ENCODE measurements around the gene TMEM94. TPM values are rescaled to one million over a fixed set of nuclear protein-coding genes. Genes with fewer than 3 reads are reported as not detected.

Gene TMEM94
- total and polyA plus RNA-seq, 2 of the 8 experiments (the other 6 are each of a cell fraction or from before 2014, with no cell fraction given): 54.8 to 69.9 TPM

GRCh38 chr17:75540923-75541503 lies 84.6 kb downstream of the TMEM94 start:
- H3K79me2 ChIP-seq (ENCODE audit: control insufficient read depth in 1 of 2, insufficient read depth in 2 of 2, low read length in 2 of 2): no peaks in the 10 kb centered on the region; a peak in 1 of 4 replicates
- H3K36me3 ChIP-seq (ENCODE audit: control insufficient read depth in 2 of 4, insufficient read depth in 4 of 4, low read length in 3 of 4): no peaks in the 10 kb centered on the region
- FAIRE-seq (no peak), DNase-seq (ENCODE audit: low read depth in 1 of 2, low spot score in 2 of 2) (no peak)
- no peaks in the 10 kb centered on the region for H3K23me2 ChIP-seq (ENCODE audit: low read depth, low read length)
- H3K4me3 ChIP-seq (ENCODE audit: extremely low read depth in 1 of 4, insufficient read depth in 2 of 4, low read depth in 3 of 4, low read length in 4 of 4): no peak overlapping the region
- H3K14ac ChIP-seq (ENCODE audit: insufficient read length): no peak overlapping the region
- no peak overlapping the region for H2AK5ac ChIP-seq (ENCODE audit: low read depth, low read length)
- 75% methylated on average over 4 of the region's 4 CpGs; no CpG with 5 or more reads in 1 of the 2 experiments for WGBS, 2 experiments (ENCODE audit: extremely low coverage in 1 of 2, insufficient coverage in 1 of 2, insufficient read length in 1 of 2, insufficient replicate concordance in 2 of 2, low coverage in 1 of 2, low lambda C conversion rate in 2 of 2, missing lambda C conversion rate in 1 of 2)
- H2BK120ac ChIP-seq (replicated peaks; ENCODE audit: low read depth, low read length): no peak overlapping the region
- no peak overlapping the region for H3K56ac ChIP-seq (replicated peaks; ENCODE audit: insufficient read length, low read depth, low read length)
- H4K91ac ChIP-seq (replicated peaks; ENCODE audit: insufficient read length, low read length): no peak overlapping the region
- no peaks in the 10 kb centered on the region for H3K9me3 ChIP-seq (ENCODE audit: insufficient read depth in 2 of 2, low read depth in 1 of 2, low read length in 1 of 2)
- no peak overlapping the region for H3K27ac ChIP-seq (ENCODE audit: low read depth, low read length)
- H2AFZ ChIP-seq (ENCODE audit: low read length): no peak overlapping the region
- H2BK12ac ChIP-seq (ENCODE audit: low read depth, low read length): no peak overlapping the region
- no peak overlapping the region for H3K9ac ChIP-seq (replicated peaks in 1 of 4; ENCODE audit: extremely low read depth in 1 of 4, low read depth in 3 of 4, low read length in 3 of 4)
- no peak overlapping the region for H2BK15ac ChIP-seq (ENCODE audit: low read length)
- H2BK5ac ChIP-seq (ENCODE audit: low read depth, low read length): 0 out of 2 replicates have a peak overlapping the region, but pooled peaks have one; percentile 15
- 0 out of 2 replicates have a peak overlapping the region, but pooled peaks have one; percentile 3 for H4K8ac ChIP-seq (ENCODE audit: extremely low read depth, insufficient read depth, low read length)
- H3K4me1 ChIP-seq (replicated peaks in 1 of 4; ENCODE audit: control insufficient read depth in 3 of 4, insufficient read depth in 4 of 4, low read length in 3 of 4): peaks cover 0 to 12% (median 0%) of the 10 kb centered on the region in 4 experiments; a peak in 5 of 7 replicates
- H4K20me1 ChIP-seq (replicated peaks in 1 of 2; ENCODE audit: control insufficient read depth in 1 of 2, insufficient read depth in 2 of 2, low read length in 2 of 2): peaks cover 0 to 5% of the 10 kb centered on the region in 2 experiments
- H3K79me1 ChIP-seq (ENCODE audit: low read depth, low read length): peaks cover 2% of the 10 kb centered on the region; the same call in 1 of the 2 replicates
- ChIA-PET POLR2A (ENCODE audit: partially characterized antibody) (no interaction called here), CTCF (ENCODE audit: partially characterized antibody) (interaction anchor here (1.4 to 4.5 kb wide), 2 partner anchors 12 to 23 kb away, joined by 4 to 27 read pairs; no protein-coding TSS in a partner anchor)
- H4K5ac ChIP-seq (ENCODE audit: insufficient read length, low read depth, low read length): no peak overlapping the region
- no peak overlapping the region for H2BK20ac ChIP-seq (ENCODE audit: low read length)
- H3K4ac ChIP-seq (replicated peaks; ENCODE audit: insufficient read length, low read depth, low read length): no peak overlapping the region
- no peaks in the 10 kb centered on the region for H3K27me3 ChIP-seq (replicated peaks in 1 of 4; ENCODE audit: control insufficient read depth in 3 of 4, extremely low read depth in 1 of 4, insufficient read depth in 3 of 4, low read length in 3 of 4)
- H3K23ac ChIP-seq (ENCODE audit: insufficient read length): no peak overlapping the region
- no peak overlapping the region for H3K18ac ChIP-seq (ENCODE audit: extremely low read depth, low read length)
- no peak overlapping the region for H3K4me2 ChIP-seq (ENCODE audit: insufficient read depth in 1 of 2, low read depth in 2 of 2, low read length in 2 of 2)
- TF ChIP-seq GTF2F1 (IDR thresholded peaks at IDR 0.05; ENCODE audit: borderline replicate concordance, low read depth, low read length) (no peak), KDM1A (IDR thresholded peaks at IDR 0.05; ENCODE audit: borderline replicate concordance, low read length) (no peak), TAF1 (IDR thresholded peaks at IDR 0.05; ENCODE audit: low read depth, low read length) (no peak), RNF2 (IDR thresholded peaks at IDR 0.05; ENCODE audit: borderline replicate concordance, low read depth, low read length, missing control alignments, poor library complexity, severe bottlenecking) (no peak), ATF2 (IDR thresholded peaks at IDR 0.05; ENCODE audit: low read length) (no peak), MAFK (IDR thresholded peaks at IDR 0.05; ENCODE audit: low read depth, low read length) (no peak), NANOG (IDR thresholded peaks at IDR 0.05; ENCODE audit: insufficient read depth, low read depth, low read length, poor library complexity, severe bottlenecking) (no peak), TAF7 (optimal IDR thresholded peaks at IDR 0.05; ENCODE audit: borderline replicate concordance, low read depth, low read length) (no peak), RBBP5 (IDR thresholded peaks at IDR 0.05; ENCODE audit: borderline replicate concordance, low read depth, low read length) (no peak)

Data from H1 (cell line).